BJ (cell line): ENCODE data around the gene GPX6. TPM values are rescaled to one million over a fixed set of nuclear protein-coding genes. Genes with fewer than 3 reads are reported as not detected.
"Not testable (repeated sequence)": the region's sequence is repeated elsewhere in the genome, so short reads cannot be mapped to it uniquely, and the experiment has no call there.

Source experiments
- CTCF ChIA-PET: fragments of 350-600 bp; formaldehyde crosslinking; extraction: SDS; loops from one replicate; lab custom pipeline; 2021; ENCODE audit warnings: antibody characterized with exemption, inconsistent platforms; lab: Yijun Ruan, JAX
- POLR2A ChIA-PET: fragments of 300-600 bp; sonication (Branson Sonifier 250); formaldehyde crosslinking; extraction: SDS; loops from one replicate; lab custom pipeline; 2021; ENCODE audit warnings: antibody characterized with exemption; lab: Charles Lee
- DNase-seq: peaks from one replicate; pipeline ENCODE4 v3.0.0-alpha.2; 2011; ENCODE audit warnings: low read depth
- H3K27me3 ChIP-seq: 2 replicates; pipeline ENCODE4 v1.6.0; 2011; ENCODE audit warnings: low read length; ENCODE audit not compliant: control insufficient read depth, insufficient read depth
- H3K36me3 ChIP-seq: 2 replicates; pipeline ENCODE4 v1.5.1; 2011; ENCODE audit warnings: low read length; ENCODE audit not compliant: control insufficient read depth, insufficient read depth
- H3K4me3 ChIP-seq: 2 replicates; pipeline ENCODE4 v1.5.1; 2011; ENCODE audit warnings: low read depth, mild to moderate bottlenecking, control low read depth, low read length
- polyA plus RNA-seq: library from polyadenylated mRNA; depleted of rRNA; stranded (reverse); fragments of >200 nt; gene quantifications from 2 replicates; pipeline ENCODE4 v1.2.3, GENCODE V29; 2011
- TF ChIP-seq, protein P1 (sequence below): IDR thresholded peaks from 2 replicates; pipeline ENCODE4 v1.5.1; 2011; ENCODE audit warnings: low read depth, mild to moderate bottlenecking, control low read depth, inconsistent platforms, low read length, moderate library complexity; ENCODE audit not compliant: insufficient read depth

GPX6 gene
- polyA plus RNA-seq, 1 experiment = not detected

DNA sequence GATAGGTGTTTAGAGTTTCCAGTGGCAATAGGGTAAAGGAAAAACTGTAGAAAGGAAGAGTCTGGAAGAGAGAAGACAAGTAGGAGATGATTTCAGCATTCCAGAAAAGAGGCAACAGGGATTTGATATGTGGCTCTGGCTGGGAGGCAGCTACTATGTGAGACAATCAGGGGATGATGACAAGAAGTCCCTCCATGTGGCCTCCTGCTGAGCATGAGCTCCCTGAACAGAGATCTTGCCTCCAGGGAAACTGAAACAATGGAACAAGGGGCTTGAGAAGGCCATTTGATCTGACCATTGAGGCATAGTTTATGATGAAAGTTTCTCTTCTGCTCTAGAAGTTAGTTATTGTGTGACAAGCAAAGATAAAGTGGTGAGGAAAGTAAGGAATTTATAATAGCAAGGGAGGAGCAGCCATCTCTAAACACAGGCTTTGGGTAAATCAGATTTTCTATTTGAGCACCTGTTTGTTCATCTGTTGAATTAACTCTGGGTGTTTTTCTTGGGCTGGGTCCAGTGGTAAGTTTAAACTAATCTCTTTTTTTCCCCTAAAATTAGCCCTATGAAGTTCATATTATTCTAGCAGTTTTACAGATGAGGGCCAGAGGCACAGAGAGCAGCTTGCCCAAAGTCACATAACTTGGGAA, 7.1 kb upstream of the GPX6 start:
- Histone ChIP-seq H3K36me3 (no peaks in the 10 kb centered on the region), H3K27me3 (no peaks in the 10 kb centered on the region), H3K4me3 (no peak overlapping the region)
- POLR2A ChIA-PET = no interaction called here
- DNase-seq = no peak
- CTCF ChIA-PET = no interaction called here
- TF ChIP-seq, protein P1, sequence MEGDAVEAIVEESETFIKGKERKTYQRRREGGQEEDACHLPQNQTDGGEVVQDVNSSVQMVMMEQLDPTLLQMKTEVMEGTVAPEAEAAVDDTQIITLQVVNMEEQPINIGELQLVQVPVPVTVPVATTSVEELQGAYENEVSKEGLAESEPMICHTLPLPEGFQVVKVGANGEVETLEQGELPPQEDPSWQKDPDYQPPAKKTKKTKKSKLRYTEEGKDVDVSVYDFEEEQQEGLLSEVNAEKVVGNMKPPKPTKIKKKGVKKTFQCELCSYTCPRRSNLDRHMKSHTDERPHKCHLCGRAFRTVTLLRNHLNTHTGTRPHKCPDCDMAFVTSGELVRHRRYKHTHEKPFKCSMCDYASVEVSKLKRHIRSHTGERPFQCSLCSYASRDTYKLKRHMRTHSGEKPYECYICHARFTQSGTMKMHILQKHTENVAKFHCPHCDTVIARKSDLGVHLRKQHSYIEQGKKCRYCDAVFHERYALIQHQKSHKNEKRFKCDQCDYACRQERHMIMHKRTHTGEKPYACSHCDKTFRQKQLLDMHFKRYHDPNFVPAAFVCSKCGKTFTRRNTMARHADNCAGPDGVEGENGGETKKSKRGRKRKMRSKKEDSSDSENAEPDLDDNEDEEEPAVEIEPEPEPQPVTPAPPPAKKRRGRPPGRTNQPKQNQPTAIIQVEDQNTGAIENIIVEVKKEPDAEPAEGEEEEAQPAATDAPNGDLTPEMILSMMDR = no peak

DNA sequence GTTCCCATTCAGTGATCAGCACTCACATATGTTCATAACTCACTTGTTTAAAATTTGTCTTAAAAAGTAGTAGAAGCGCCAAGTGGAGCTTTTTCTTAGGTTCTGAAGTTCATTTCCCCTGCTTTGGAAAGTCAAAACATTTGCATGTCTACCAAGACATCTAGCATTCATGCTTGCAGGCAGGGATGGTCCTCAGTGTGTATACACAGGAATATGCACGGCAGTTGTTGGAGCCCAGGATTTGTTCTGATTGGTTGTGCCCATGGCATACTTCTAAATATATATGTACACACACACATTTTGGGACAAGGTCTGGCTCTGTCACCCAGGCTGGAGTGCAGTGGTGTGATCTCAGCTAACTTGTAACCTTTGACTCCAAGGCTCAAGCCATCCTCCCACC, 2.4 kb upstream of the GPX6 start:
- TF ChIP-seq, protein P1 = no peak
- no peak for DNase-seq
- no peaks in the 10 kb centered on the region for H3K36me3 ChIP-seq
- no peaks in the 10 kb centered on the region for H3K27me3 ChIP-seq
- ChIA-PET POLR2A (no interaction called here), CTCF (no interaction called here)
- no peak overlapping the region for H3K4me3 ChIP-seq

DNA sequence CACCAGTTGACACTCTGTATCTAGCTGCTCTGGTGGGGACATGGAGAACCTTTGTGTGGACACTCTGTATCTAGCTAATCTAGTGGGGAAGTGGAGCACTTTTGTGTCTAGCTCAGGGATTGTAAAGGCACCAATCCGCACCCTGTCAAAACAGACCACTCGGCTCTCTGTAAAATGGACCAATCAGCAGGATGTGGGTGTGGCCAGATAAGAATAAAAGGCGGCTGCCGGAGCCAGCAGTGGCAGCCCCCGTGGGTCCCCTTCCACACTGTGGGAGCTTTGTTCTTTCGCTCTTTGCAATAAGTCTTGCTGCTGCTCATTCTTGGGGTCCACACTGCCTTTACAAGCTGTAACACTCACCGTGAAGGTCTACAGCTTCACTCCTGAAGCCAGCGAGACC, 3.2 kb downstream of the GPX6 start:
- H3K4me3 ChIP-seq, H3K27me3 ChIP-seq, POLR2A ChIA-PET, DNase-seq, H3K36me3 ChIP-seq: not testable (repeated sequence)
- CTCF ChIA-PET = interaction anchor here (0.7 kb wide), 1 partner anchor 202 kb away, joined by 3 read pairs; no protein-coding TSS in a partner anchor

DNA sequence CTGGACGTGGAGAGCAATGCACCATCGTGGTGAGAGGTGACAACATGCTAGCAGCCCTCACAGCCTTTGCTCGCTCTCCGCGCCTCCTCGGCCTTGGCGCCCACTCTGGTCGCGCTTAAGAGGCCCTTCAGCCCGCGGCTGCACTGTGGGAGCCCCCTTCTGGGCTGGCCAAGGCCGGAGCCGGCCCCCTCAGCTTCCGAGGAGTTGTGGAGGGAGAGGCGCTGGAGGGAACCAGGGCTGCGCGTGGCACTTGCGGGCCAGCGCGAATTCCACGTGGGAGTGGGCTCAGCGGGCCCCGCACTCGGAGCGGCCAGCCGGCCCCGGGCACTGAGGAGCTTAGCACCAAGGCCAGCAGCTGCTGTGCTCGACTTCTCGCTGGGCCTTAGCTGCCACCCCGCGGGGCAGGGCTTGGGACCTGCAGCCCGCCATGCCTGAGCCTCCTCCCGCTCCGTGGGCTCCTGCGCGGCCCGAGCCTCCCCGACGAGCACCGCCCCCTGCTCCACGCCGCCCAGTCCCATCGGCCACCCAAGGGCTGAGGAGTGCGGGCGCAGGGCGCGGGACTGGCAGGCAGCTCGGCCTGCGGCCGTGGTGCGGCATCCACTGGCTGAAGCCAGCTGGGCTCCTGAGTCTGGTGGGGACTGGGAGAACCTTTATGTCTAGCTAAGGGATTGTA, 3.8 kb downstream of the GPX6 start:
- POLR2A ChIA-PET = no interaction called here
- H3K27me3 ChIP-seq = 0 out of 2 replicates have a peak, but pooled peaks cover 1% of the 10 kb centered on the region
- no peak overlapping the region for H3K4me3 ChIP-seq
- CTCF ChIA-PET = no interaction called here
- DNase-seq = no peak
- no peaks in the 10 kb centered on the region for H3K36me3 ChIP-seq
- TF ChIP-seq, protein P1 = no peak

DNA sequence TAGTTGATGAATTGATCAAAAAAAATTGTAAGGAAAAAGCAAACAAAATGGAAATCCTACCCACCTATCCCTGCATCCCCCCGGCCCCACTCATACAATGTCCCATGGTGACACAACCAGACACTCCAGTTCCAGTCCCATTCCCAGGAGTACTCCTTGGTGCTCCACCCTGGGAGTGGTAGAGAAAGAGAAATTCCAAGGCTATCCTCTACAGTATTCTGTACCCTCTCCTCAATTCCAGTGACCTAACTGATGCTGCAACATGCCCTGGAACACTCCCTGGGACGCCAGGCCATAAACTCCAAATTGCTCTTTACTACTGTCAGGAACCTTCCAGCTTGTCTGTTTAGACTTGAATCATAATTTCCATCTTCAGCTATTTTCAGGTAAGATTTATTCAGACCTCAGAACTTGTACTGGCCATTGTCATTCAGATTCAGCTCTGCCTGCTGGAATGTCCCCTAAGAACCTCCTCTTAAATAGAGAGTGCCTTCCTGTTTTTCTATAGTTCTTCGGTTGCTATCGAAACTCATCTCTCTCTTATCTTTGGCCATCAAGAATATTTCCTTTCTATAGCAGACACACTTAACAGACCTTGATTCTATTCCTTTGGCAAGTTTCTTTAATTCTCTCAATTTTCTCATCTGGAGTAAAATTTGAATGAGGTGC, 8.7 kb downstream of the GPX6 start:
- Histone ChIP-seq H3K36me3 (no peaks in the 10 kb centered on the region), H3K27me3 (0 out of 2 replicates have a peak, but pooled peaks cover 2% of the 10 kb centered on the region), H3K4me3 (no peak overlapping the region)
- CTCF ChIA-PET = interaction anchor here (0.6 kb wide), 1 partner anchor 12 kb away, joined by 3 read pairs; no protein-coding TSS in a partner anchor
- POLR2A ChIA-PET = no interaction called here
- DNase-seq = no peak
- TF ChIP-seq, protein P1 = no peak
